Upper lobe of left lung (tissue), 6 donors: ENCODE data around the gene SP1. TPM values are rescaled to one million over a fixed set of nuclear protein-coding genes. Genes with fewer than 3 reads are reported as not detected.

Source experiments
- ATAC-seq, 2 donors: fragments of 200-7000 bp; cut with Tn5 transposase; one replicate each; pipeline ENCODE4 v1.9.1; 2022; ENCODE audit warnings: mild to moderate bottlenecking in 2 of 2, moderate library complexity in 2 of 2; ENCODE audit not compliant: low FRiP score in 2 of 2
- DNase-seq, 2 donors: peaks; one replicate each; pipeline ENCODE4 v3.0.0-alpha.2; 2019 to 2020
- H3K27ac ChIP-seq, 4 donors: fragments of 200-600 bp; sonication (generic); one replicate each; pipeline ENCODE4 v1.5.1; 2016 to 2019
- H3K27me3 ChIP-seq, 4 donors: fragments of 200-600 bp; sonication (generic); one replicate each; pipeline ENCODE4 v1.5.1; 2017 to 2019
- H3K36me3 ChIP-seq, 4 donors: fragments of 200-600 bp; sonication (generic); one replicate each; pipeline ENCODE4 v1.5.1; 2016 to 2019
- H3K4me1 ChIP-seq, 4 donors: fragments of 200-600 bp; sonication (generic); one replicate each; pipeline ENCODE4 v1.5.1; 2018 to 2019
- H3K4me3 ChIP-seq, 4 donors: fragments of 200-600 bp; sonication (generic); one replicate each; pipeline ENCODE4 v1.5.1; 2017 to 2019; ENCODE audit warnings: mild to moderate bottlenecking in 2 of 4, moderate library complexity in 1 of 4
- H3K9me3 ChIP-seq, 4 donors: fragments of 200-600 bp; sonication (generic); one replicate each; pipeline ENCODE4 v1.5.1; 2018 to 2019
- CTCF ChIP-seq, 6 experiments: fragments of 450-650 bp in 4 of 6; fragments of 200-600 bp in 2 of 6; sonication (generic) in 2 of 6; IDR thresholded peaks; one replicate each; pipeline ENCODE4 v1.5.1; 2016 to 2019; ENCODE audit warnings: antibody characterized with exemption in 6 of 6
- EP300 ChIP-seq, 4 donors: sonication (generic); formaldehyde crosslinking; IDR thresholded peaks; one replicate each; pipeline ENCODE4 v1.5.1; 2017; ENCODE audit warnings: antibody characterized with exemption in 4 of 4, control low read depth in 2 of 4
- POLR2A ChIP-seq, 4 donors: fragments of 450-650 bp; IDR thresholded peaks; one replicate each; pipeline ENCODE4 v1.5.1; 2016 to 2017; ENCODE audit warnings: antibody characterized with exemption in 4 of 4, mild to moderate bottlenecking in 2 of 4
- POLR2AphosphoS5 ChIP-seq, 2 donors: sonication (generic); formaldehyde crosslinking; IDR thresholded peaks; one replicate each; pipeline ENCODE4 v1.5.1; 2017; ENCODE audit warnings: antibody characterized with exemption in 2 of 2
- WGBS, 2 donors: methylation state at CpG; one replicate each; pipeline ENCODE4 v1.1.5; 2017 to 2018; 5-methylcytosine and 5-hydroxymethylcytosine counted together
- total RNA-seq, 6 donors: library from RNA; depleted of rRNA in 4 of 6; stranded (reverse); fragments of >200 nt in 4 of 6; gene quantifications; one replicate each; pipeline versions ENCODE4 v1.1.0 to v1.2.1, GENCODE V29; 2016 to 2021
- donor health status: DM: no; HTN: no; CAD: no; lungs with moderate emphysema.
- donor health status: DM: no; HTN: yes; CAD: no; lungs with severe emphysema.

Gene SP1
- total RNA-seq, 6 donors from 2014 or later, result 46.6 to 82.2 (median 61.7) TPM

GRCh38 chr12:53345486-53346188, 34.3 kb upstream of the SP1 start:
- Histone ChIP-seq H3K36me3 (no peaks in the 10 kb centered on the region), H3K27ac (peak overlapping the region; percentile 57 to 90 (median 78)), H3K9me3 (no peaks in the 10 kb centered on the region), H3K27me3 (no peaks in the 10 kb centered on the region), H3K4me3 (peak overlapping the region in 3 of 4 donors; percentile 65 to 70 (median 66)), H3K4me1 (peaks cover 13 to 19% (median 18%) of the 10 kb centered on the region in 4 donors)
- DNase-seq (no peak), ATAC-seq (peak in 1 of 2 donors; percentile 19)
- 33 to 45% methylated on average over 3 to 10 of the region's 10 CpGs for WGBS, 2 donors
- TF ChIP-seq CTCF (IDR thresholded peaks at IDR 0.05) (peak in 1 of 6 experiments; percentile 21), POLR2A (IDR thresholded peaks at IDR 0.05) (no peak)

GRCh38 chr12:53346491-53346890, 33.5 kb upstream of the SP1 start:
- Histone ChIP-seq H3K27me3 (no peaks in the 10 kb centered on the region), H3K27ac (peak overlapping the region; percentile 57 to 90 (median 78)), H3K9me3 (no peaks in the 10 kb centered on the region), H3K36me3 (no peaks in the 10 kb centered on the region), H3K4me3 (no peak overlapping the region), H3K4me1 (peaks cover 13 to 19% (median 18%) of the 10 kb centered on the region in 4 donors)
- WGBS, 2 donors, result 81 to 91% methylated on average over 1 of the region's 1 CpG
- TF ChIP-seq POLR2A (IDR thresholded peaks at IDR 0.05) (no peak), CTCF (IDR thresholded peaks at IDR 0.05) (no peak), POLR2AphosphoS5 (IDR thresholded peaks at IDR 0.05) (no peak), EP300 (IDR thresholded peaks at IDR 0.05) (no peak)
- ATAC-seq (no peak), DNase-seq (no peak)

DNA sequence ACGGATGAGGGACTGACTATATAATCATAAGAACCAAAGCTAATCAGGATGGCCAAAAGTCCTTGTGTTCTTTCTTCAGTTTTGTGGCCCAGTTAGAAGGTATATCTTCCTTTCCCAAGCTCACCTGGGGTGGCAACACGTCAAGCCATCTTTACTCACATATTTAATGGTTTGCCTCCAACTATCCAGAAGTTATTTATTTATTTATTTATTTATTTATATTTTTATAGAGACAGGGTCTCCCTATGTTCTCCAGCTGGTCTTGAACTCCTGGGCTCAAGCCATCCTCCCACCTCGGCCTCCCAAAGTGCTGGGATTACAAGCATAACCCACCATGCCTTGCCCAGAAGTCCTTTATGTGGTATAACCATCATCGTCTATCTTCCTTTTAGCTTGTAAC, 32.1 kb upstream of the SP1 start:
- DNase-seq, result no peak
- 94 to 95% methylated on average over 4 of the region's 4 CpGs for WGBS, 2 donors
- H3K4me3 ChIP-seq, result no peak overlapping the region
- peaks cover 16 to 28% (median 21%) of the 10 kb centered on the region in 4 donors for H3K4me1 ChIP-seq
- no peak for ATAC-seq
- no peaks in the 10 kb centered on the region for H3K36me3 ChIP-seq
- no peaks in the 10 kb centered on the region for H3K27me3 ChIP-seq
- no peaks in the 10 kb centered on the region for H3K9me3 ChIP-seq
- TF ChIP-seq POLR2A (IDR thresholded peaks at IDR 0.05), result no peak
- TF ChIP-seq CTCF (IDR thresholded peaks at IDR 0.05), result no peak
- no peak for TF ChIP-seq EP300 (IDR thresholded peaks at IDR 0.05)
- no peak for TF ChIP-seq POLR2AphosphoS5 (IDR thresholded peaks at IDR 0.05)
- no peak overlapping the region for H3K27ac ChIP-seq

GRCh38 chr12:53352331-53353256, 27.4 kb upstream of the SP1 start:
- H3K9me3 ChIP-seq, result no peaks in the 10 kb centered on the region
- H3K27me3 ChIP-seq, result no peaks in the 10 kb centered on the region
- ATAC-seq (peak; percentile 95 to 97), DNase-seq (peak in 1 of 2 donors; percentile 89)
- H3K4me1 ChIP-seq, result peaks cover 2 to 15% (median 8%) of the 10 kb centered on the region in 4 donors
- no peak overlapping the region for H3K4me3 ChIP-seq
- peak overlapping the region in 1 of 4 donors; percentile 50 for H3K27ac ChIP-seq
- 62 to 65% methylated on average over 21 of the region's 21 CpGs for WGBS, 2 donors
- no peaks in the 10 kb centered on the region for H3K36me3 ChIP-seq
- peak; percentile 76 to 95 (median 88) for TF ChIP-seq CTCF (IDR thresholded peaks at IDR 0.05)
- TF ChIP-seq EP300 (IDR thresholded peaks at IDR 0.05), result peak in 1 of 4 donors; percentile 43
- TF ChIP-seq POLR2AphosphoS5 (IDR thresholded peaks at IDR 0.05), result no peak
- TF ChIP-seq POLR2A (IDR thresholded peaks at IDR 0.05), result peak in 1 of 4 donors; percentile 21
